Right cardiac atrium (tissue), 5 donors: ENCODE measurements around the gene ACOXL. TPM values are rescaled to one million over a fixed set of nuclear protein-coding genes. Genes with fewer than 3 reads are reported as not detected.

ENCODE experiments used
- ATAC-seq, 2 donors: fragments of 200-7000 bp; cut with Tn5 transposase; one replicate each; pipeline versions ENCODE4 v1.8.0 to v1.9.1; 2020; ENCODE audit warnings: moderate library complexity in 2 of 2, mild to moderate bottlenecking in 1 of 2
- DNase-seq, 3 donors: peaks; one replicate each; pipeline ENCODE4 v3.0.0-alpha.2; 2020
- H3K27ac ChIP-seq: one replicate; pipeline ENCODE4 v1.5.1; 2013; ENCODE audit warnings: mild to moderate bottlenecking, low read length, control low read depth, moderate library complexity
- H3K27me3 ChIP-seq: one replicate; pipeline ENCODE4 v1.6.1; 2013; ENCODE audit not compliant: control insufficient read depth, insufficient read depth
- H3K4me1 ChIP-seq: one replicate; pipeline ENCODE4 v1.6.1; 2013; ENCODE audit warnings: low read length; ENCODE audit not compliant: control insufficient read depth, insufficient read depth
- H3K4me3 ChIP-seq: one replicate; pipeline ENCODE4 v1.5.1; 2013; ENCODE audit warnings: low read length, control low read depth
- H3K9me3 ChIP-seq: one replicate; pipeline ENCODE4 v1.6.1; 2013; ENCODE audit warnings: low read length; ENCODE audit not compliant: control insufficient read depth
- WGBS: extraction: QIAGEN DNeasy Blood & Tissue Kit; methylation state at CpG from one replicate; pipeline ENCODE4 v1.1.7; 2013; 5-methylcytosine and 5-hydroxymethylcytosine counted together
- intact Hi-C, 4 donors: fragments of 100-400 bp; cut with DNase I; formaldehyde crosslinking; loops; one replicate each; pipeline versions ENCODE4 v1.11.0 to v1.14.0; 2022 to 2023
- polyA plus RNA-seq: library from polyadenylated mRNA; stranded (reverse); fragments of 200-250 nt; gene quantifications from one replicate; pipeline ENCODE4 v1.2.3, GENCODE V29; 2013
- total RNA-seq, 4 donors: library from RNA; stranded (reverse); fragmentation: NEBNext Ultra II Directional; extraction: Animal tissue kit (Norgen Biotek cat#: 25700); gene quantifications; one replicate each; pipeline ENCODE4 v1.2.1, GENCODE V29; 2021
- donor health status: healthy with polysubstance abuse.
- donor health status: DM: no; HTN: yes; CAD: no.
- donor health status: DM: no; HTN: no; CAD: no.
- donor health status: DM: no; HTN: yes; CAD: no; lungs with severe emphysema.
- donor health status: DM: yes; HTN: yes; CAD: no.

Gene ACOXL
- total and polyA plus RNA-seq, 5 donors, result 0.02 TPM; not detected in 4

GRCh38 chr2:110940376-110940910 lies 208.1 kb downstream of the ACOXL start:
- intact Hi-C loops, result no loop called here
- WGBS, result 52% methylated on average over 5 of the region's 5 CpGs
- Histone ChIP-seq H3K4me3 (no peak overlapping the region), H3K27ac (no peak overlapping the region), H3K9me3 (no peaks in the 10 kb centered on the region), H3K4me1 (no peaks in the 10 kb centered on the region), H3K27me3 (no peaks in the 10 kb centered on the region)
- ATAC-seq, result no peak
- DNase-seq, result no peak

- no peak for DNase-seq
- no peak for ATAC-seq
- Histone ChIP-seq H3K27ac (no peak overlapping the region), H3K9me3 (no peaks in the 10 kb centered on the region), H3K4me1 (no peaks in the 10 kb centered on the region), H3K27me3 (no peaks in the 10 kb centered on the region), H3K4me3 (no peak overlapping the region)
- intact Hi-C loops, result no loop called here
- 21% methylated on average over 2 of the region's 2 CpGs for WGBS
These were observed 208.9 kb downstream of the ACOXL start for GRCh38 chr2:110941226-110941625.

GRCh38 chr2:110943070-110943634 lies 210.8 kb downstream of the ACOXL start:
- intact Hi-C loops, result no loop called here
- Histone ChIP-seq H3K4me1 (peaks cover 4% of the 10 kb centered on the region), H3K27me3 (no peaks in the 10 kb centered on the region), H3K4me3 (no peak overlapping the region), H3K27ac (no peak overlapping the region), H3K9me3 (no peaks in the 10 kb centered on the region)
- ATAC-seq, result no peak
- WGBS, result 74% methylated on average over 1 of the region's 1 CpG
- DNase-seq, result no peak

GRCh38 chr2:110946902-110947301 lies 214.5 kb downstream of the ACOXL start:
- 47% methylated on average over 7 of the region's 7 CpGs for WGBS
- DNase-seq (peak; percentile 33 to 80 (median 76)), ATAC-seq (peak; percentile 32 to 73)
- Histone ChIP-seq H3K27ac (no peak overlapping the region), H3K9me3 (no peaks in the 10 kb centered on the region), H3K4me3 (no peak overlapping the region), H3K27me3 (no peaks in the 10 kb centered on the region), H3K4me1 (peaks cover 6% of the 10 kb centered on the region)
- intact Hi-C loops, result no loop called here

- no peak overlapping the region for H3K27ac ChIP-seq
- whole genome bisulfite sequencing, result 15% methylated on average over 10 of the region's 10 CpGs
- no peak overlapping the region for H3K4me3 ChIP-seq
- ATAC-seq (peak in 1 of 2 donors; percentile 85), DNase-seq (peak in 1 of 3 donors; percentile 55)
- no peaks in the 10 kb centered on the region for H3K27me3 ChIP-seq
- H3K9me3 ChIP-seq, result no peaks in the 10 kb centered on the region
- peaks cover 6% of the 10 kb centered on the region for H3K4me1 ChIP-seq
- intact Hi-C loops, result no loop called here
These were observed 215.8 kb downstream of the ACOXL start for GRCh38 chr2:110948027-110948674.

- Histone ChIP-seq H3K27me3 (no peaks in the 10 kb centered on the region), H3K4me3 (no peak overlapping the region), H3K4me1 (peaks cover 6% of the 10 kb centered on the region), H3K27ac (no peak overlapping the region), H3K9me3 (no peaks in the 10 kb centered on the region)
- intact Hi-C loops, result no loop called here
- ATAC-seq (no peak), DNase-seq (no peak)
- WGBS, result 68% methylated on average over 3 of the region's 3 CpGs
These were observed 217.9 kb downstream of the ACOXL start for GRCh38 chr2:110950281-110950680.

- Histone ChIP-seq H3K4me1 (no peaks in the 10 kb centered on the region), H3K9me3 (no peaks in the 10 kb centered on the region), H3K27ac (no peak overlapping the region), H3K27me3 (no peaks in the 10 kb centered on the region), H3K4me3 (no peak overlapping the region)
- DNase-seq (no peak), ATAC-seq (peak in 1 of 2 donors; percentile 29)
- WGBS, result 69% methylated on average over 2 of the region's 2 CpGs
- intact Hi-C loops, result no loop called here
These were observed 222.7 kb downstream of the ACOXL start for GRCh38 chr2:110955045-110955444.

GRCh38 chr2:110955556-110955955 lies 223.2 kb downstream of the ACOXL start:
- intact Hi-C loops, result no loop called here
- H3K27ac ChIP-seq, result no peak overlapping the region
- no peaks in the 10 kb centered on the region for H3K4me1 ChIP-seq
- no peak overlapping the region for H3K4me3 ChIP-seq
- H3K27me3 ChIP-seq, result no peaks in the 10 kb centered on the region
- 55% methylated on average over 3 of the region's 3 CpGs for WGBS
- no peaks in the 10 kb centered on the region for H3K9me3 ChIP-seq
- DNase-seq (peak in 1 of 3 donors; percentile 11), ATAC-seq (peak in 1 of 2 donors; percentile 24)

GRCh38 chr2:110957293-110957692 lies 224.9 kb downstream of the ACOXL start:
- ATAC-seq, result no peak
- intact Hi-C loops, result no loop called here
- DNase-seq, result no peak

GRCh38 chr2:110958346-110959119 lies 226.2 kb downstream of the ACOXL start:
- Histone ChIP-seq H3K27me3 (no peaks in the 10 kb centered on the region), H3K4me3 (no peak overlapping the region), H3K4me1 (no peaks in the 10 kb centered on the region), H3K27ac (no peak overlapping the region), H3K9me3 (no peaks in the 10 kb centered on the region)
- intact Hi-C loops, result no loop called here
- WGBS, result 93% methylated on average over 6 of the region's 6 CpGs
- DNase-seq (peak in 1 of 3 donors; percentile 10), ATAC-seq (no peak)

More at GRCh38 chr2:110957293-110957692, 224.9 kb downstream of the ACOXL start:
- Histone ChIP-seq H3K27ac (no peak overlapping the region), H3K4me3 (no peak overlapping the region), H3K9me3 (no peaks in the 10 kb centered on the region), H3K27me3 (no peaks in the 10 kb centered on the region), H3K4me1 (no peaks in the 10 kb centered on the region)
- WGBS, result 75% methylated on average over 5 of the region's 5 CpGs

GRCh38 chr2:110959198-110959597 lies 226.8 kb downstream of the ACOXL start:
- no peak overlapping the region for H3K4me3 ChIP-seq
- H3K9me3 ChIP-seq, result no peaks in the 10 kb centered on the region
- H3K27ac ChIP-seq, result no peak overlapping the region
- DNase-seq, result peak in 1 of 3 donors; percentile 14
- no peaks in the 10 kb centered on the region for H3K4me1 ChIP-seq
- no peaks in the 10 kb centered on the region for H3K27me3 ChIP-seq
- ATAC-seq, result no peak
- intact Hi-C loops, result no loop called here
- 64% methylated on average over 7 of the region's 7 CpGs for WGBS
